Smooth muscle cell of the brain vasculature (primary cell): ENCODE measurements around the gene CCRL2.
"Not testable (repeated sequence)": the region's sequence is repeated elsewhere in the genome, so short reads cannot be mapped to it uniquely, and the experiment has no call there.

Source experiments
- DNase-seq: peaks from one replicate; pipeline ENCODE4 v3.0.0-alpha.2; 2012; ENCODE audit warnings: low read depth, low spot score

The CCRL2 gene

GRCh38 chr3:46402902-46403301, 4.2 kb upstream of the CCRL2 start:
- DNase-seq, result not testable (repeated sequence)

GRCh38 chr3:46405301-46406019, 1.6 kb upstream of the CCRL2 start:
- DNase-seq, result no peak

GRCh38 chr3:46406443-46406787, 644 bp upstream of the CCRL2 start:
- no peak for DNase-seq

GRCh38 chr3:46407970-46408369, 911 bp downstream of the CCRL2 start:
- no peak for DNase-seq

- no peak for DNase-seq
These were observed 1.8 kb downstream of the CCRL2 start for GRCh38 chr3:46408853-46409252.

GRCh38 chr3:46409739-46410489, 2.9 kb downstream of the CCRL2 start:
- DNase-seq, result no peak

GRCh38 chr3:46410669-46411068, 3.6 kb downstream of the CCRL2 start:
- no peak for DNase-seq

GRCh38 chr3:46411271-46411670, 4.2 kb downstream of the CCRL2 start:
- DNase-seq, result no peak

GRCh38 chr3:46412786-46413298, 5.8 kb downstream of the CCRL2 start:
- DNase-seq, result no peak

- no peak for DNase-seq
These were observed 6.9 kb downstream of the CCRL2 start for GRCh38 chr3:46413951-46414350.

- no peak for DNase-seq
These were observed 7.7 kb downstream of the CCRL2 start for GRCh38 chr3:46414739-46415138.

GRCh38 chr3:46416125-46416810, 9.2 kb downstream of the CCRL2 start:
- DNase-seq, result no peak

GRCh38 chr3:46416811-46417510, 9.9 kb downstream of the CCRL2 start:
- DNase-seq, result no peak

GRCh38 chr3:46417841-46418611, 11.0 kb downstream of the CCRL2 start:
- no peak for DNase-seq

- no peak for DNase-seq
These were observed 12.8 kb downstream of the CCRL2 start for GRCh38 chr3:46419816-46420215.

- DNase-seq, result no peak
These were observed 13.9 kb downstream of the CCRL2 start for GRCh38 chr3:46420931-46421330.

- no peak for DNase-seq
These were observed 15.6 kb downstream of the CCRL2 start for GRCh38 chr3:46422617-46423016.

GRCh38 chr3:46423588-46423987, 16.5 kb downstream of the CCRL2 start:
- no peak for DNase-seq

GRCh38 chr3:46426476-46426875, 19.4 kb downstream of the CCRL2 start:
- DNase-seq, result not testable (repeated sequence)

- not testable (repeated sequence) for DNase-seq
These were observed 20.3 kb downstream of the CCRL2 start for GRCh38 chr3:46427404-46427803.
